ENCODE measurements around the gene TGFB1I1. TPM values are rescaled to one million over a fixed set of nuclear protein-coding genes. Genes with fewer than 3 reads are reported as not detected.

Gene TGFB1I1
- total RNA-seq, 1 experiment from 2014 or later = 4.3 TPM

GRCh38 chr16:31472709-31473203 lies 804 bp downstream of the TGFB1I1 start (continued):
- TF ChIP-seq ZBTB43 (CRISPR knock-in tag; IDR thresholded peaks at IDR 0.05) (no peak), MAX (CRISPR knock-in tag; IDR thresholded peaks at IDR 0.05) (0 out of 2 replicates have a peak, but pooled peaks have one; percentile 37), GRHL2 (CRISPR knock-in tag; IDR thresholded peaks at IDR 0.05; ENCODE audit: insufficient replicate concordance, severe bottlenecking) (no peak), JUN (CRISPR knock-in tag; IDR thresholded peaks at IDR 0.05) (no peak), ETV6 (CRISPR knock-in tag; IDR thresholded peaks at IDR 0.05) (no peak), AR (CRISPR knock-in tag; IDR thresholded peaks at IDR 0.05) (no peak), ZNF423 (CRISPR knock-in tag; IDR thresholded peaks at IDR 0.05) (no peak), ZNF425 (CRISPR knock-in tag; conservative IDR thresholded peaks at IDR 0.05) (no peak), ERG (CRISPR knock-in tag; IDR thresholded peaks at IDR 0.05) (peak; percentile 88), ZSCAN18 (CRISPR knock-in tag; IDR thresholded peaks at IDR 0.05) (no peak), CTCF (IDR thresholded peaks at IDR 0.05) (peak; percentile 90), ARID4B (CRISPR knock-in tag; IDR thresholded peaks at IDR 0.05; ENCODE audit: borderline replicate concordance) (no peak), ZNF532 (CRISPR knock-in tag; IDR thresholded peaks at IDR 0.05; ENCODE audit: borderline replicate concordance) (0 out of 2 replicates have a peak, but pooled peaks have one; percentile 29), SMAD3 (CRISPR knock-in tag; IDR thresholded peaks at IDR 0.05; ENCODE audit: borderline replicate concordance) (no peak)

Measured in WTC11 (cell line).